ENCODE measurements around the gene SHB.

The SHB gene

GRCh38 chr9:37970301-37971107 lies 98.5 kb downstream of the SHB start:
- Histone ChIP-seq H3K9ac (no peak overlapping the region), H3K36me3 (ENCODE audit: control insufficient read depth, insufficient read depth, low read length) (no peaks in the 10 kb centered on the region), H3K9me3 (ENCODE audit: control insufficient read depth, low read length) (no peaks in the 10 kb centered on the region), H3K79me2 (peaks cover 12% of the 10 kb centered on the region), H2AFZ (no peak overlapping the region), H3K27ac (no peak overlapping the region), H3K4me2 (ENCODE audit: low read length) (no peak overlapping the region), H3K27me3 (ENCODE audit: control insufficient read depth, insufficient read depth, low read length) (no peaks in the 10 kb centered on the region), H3K4me1 (no peaks in the 10 kb centered on the region), H3K4me3 (ENCODE audit: low read depth, low read length) (no peak overlapping the region)
- TF ChIP-seq CTCF (IDR thresholded peaks at IDR 0.05): no peak

- Histone ChIP-seq H3K79me2 (peaks cover 5% of the 10 kb centered on the region), H3K4me2 (ENCODE audit: low read length) (no peak overlapping the region), H3K9ac (no peak overlapping the region), H3K27me3 (ENCODE audit: control insufficient read depth, insufficient read depth, low read length) (no peaks in the 10 kb centered on the region), H3K4me1 (no peaks in the 10 kb centered on the region), H3K36me3 (ENCODE audit: control insufficient read depth, insufficient read depth, low read length) (no peaks in the 10 kb centered on the region), H3K27ac (no peak overlapping the region), H3K4me3 (ENCODE audit: low read depth, low read length) (no peak overlapping the region), H3K9me3 (ENCODE audit: control insufficient read depth, low read length) (no peaks in the 10 kb centered on the region), H2AFZ (no peak overlapping the region)
- no peak for TF ChIP-seq CTCF (IDR thresholded peaks at IDR 0.05)
Observed at GRCh38 chr9:37969558-37970300, 99.3 kb downstream of the SHB start.

GRCh38 chr9:37969130-37969529 lies 99.9 kb downstream of the SHB start:
- Histone ChIP-seq H3K36me3 (ENCODE audit: control insufficient read depth, insufficient read depth, low read length) (no peaks in the 10 kb centered on the region), H3K27ac (no peak overlapping the region)
- no peak for TF ChIP-seq CTCF (IDR thresholded peaks at IDR 0.05)

GRCh38 chr9:37968228-37968701 lies 100.8 kb downstream of the SHB start:
- H3K79me2 ChIP-seq: peaks cover 3% of the 10 kb centered on the region
- TF ChIP-seq CTCF (IDR thresholded peaks at IDR 0.05): no peak
- no peak overlapping the region for H3K9ac ChIP-seq
- no peak overlapping the region for H3K27ac ChIP-seq
- no peaks in the 10 kb centered on the region for H3K4me1 ChIP-seq
- H3K4me3 ChIP-seq (ENCODE audit: low read depth, low read length): no peak overlapping the region
- H3K9me3 ChIP-seq (ENCODE audit: control insufficient read depth, low read length): no peaks in the 10 kb centered on the region
- H3K36me3 ChIP-seq (ENCODE audit: control insufficient read depth, insufficient read depth, low read length): no peaks in the 10 kb centered on the region
- H3K27me3 ChIP-seq (ENCODE audit: control insufficient read depth, insufficient read depth, low read length): no peaks in the 10 kb centered on the region
- no peak overlapping the region for H2AFZ ChIP-seq
- H3K4me2 ChIP-seq (ENCODE audit: low read length): no peak overlapping the region

More at GRCh38 chr9:37969130-37969529, 99.9 kb downstream of the SHB start:
- Histone ChIP-seq H3K9ac (no peak overlapping the region), H3K4me2 (ENCODE audit: low read length) (no peak overlapping the region), H3K9me3 (ENCODE audit: control insufficient read depth, low read length) (no peaks in the 10 kb centered on the region), H2AFZ (no peak overlapping the region), H3K79me2 (peaks cover 5% of the 10 kb centered on the region), H3K27me3 (ENCODE audit: control insufficient read depth, insufficient read depth, low read length) (no peaks in the 10 kb centered on the region), H3K4me3 (ENCODE audit: low read depth, low read length) (no peak overlapping the region), H3K4me1 (no peaks in the 10 kb centered on the region)

Data from parathyroid adenoma (tissue), 2 donors.